Islet of Langerhans (tissue), 1 donor: ENCODE measurements around the gene ADAMTS2.
"Not testable (repeated sequence)": the region's sequence is repeated elsewhere in the genome, so short reads cannot be mapped to it uniquely, and the experiment has no call there.

Experiments used
- FAIRE-seq: peaks from one replicate; lab custom pipeline; 2011; peaks lifted over from hg19 to GRCh38; lab: Jason Lieb, UNC

The ADAMTS2 gene

GRCh38 chr5:179231309-179231708, 114.0 kb downstream of the ADAMTS2 start:
- FAIRE-seq, result no peak

- no peak for FAIRE-seq
Observed at GRCh38 chr5:179230061-179230461, 115.2 kb downstream of the ADAMTS2 start.

GRCh38 chr5:179229331-179229831, 115.9 kb downstream of the ADAMTS2 start:
- FAIRE-seq, result no peak

GRCh38 chr5:179228341-179229121, 116.7 kb downstream of the ADAMTS2 start:
- FAIRE-seq, result no peak

- no peak for FAIRE-seq
Observed at GRCh38 chr5:179227580-179228311, 117.5 kb downstream of the ADAMTS2 start.

- FAIRE-seq, result no peak
Observed at GRCh38 chr5:179227229-179227579, 118.1 kb downstream of the ADAMTS2 start.

GRCh38 chr5:179226696-179227095, 118.6 kb downstream of the ADAMTS2 start:
- no peak for FAIRE-seq

- no peak for FAIRE-seq
Observed at GRCh38 chr5:179225387-179225786, 119.9 kb downstream of the ADAMTS2 start.

GRCh38 chr5:179224741-179225140, 120.5 kb downstream of the ADAMTS2 start:
- FAIRE-seq, result no peak

GRCh38 chr5:179223961-179224360, 121.3 kb downstream of the ADAMTS2 start:
- FAIRE-seq, result no peak

GRCh38 chr5:179223528-179223927, 121.7 kb downstream of the ADAMTS2 start:
- no peak for FAIRE-seq

- FAIRE-seq, result no peak
Observed at GRCh38 chr5:179222246-179223017, 122.8 kb downstream of the ADAMTS2 start.

- no peak for FAIRE-seq
Observed at GRCh38 chr5:179221877-179222220, 123.4 kb downstream of the ADAMTS2 start.

GRCh38 chr5:179221196-179221876, 123.9 kb downstream of the ADAMTS2 start:
- FAIRE-seq, result no peak

GRCh38 chr5:179220716-179221115, 124.5 kb downstream of the ADAMTS2 start:
- FAIRE-seq, result no peak

GRCh38 chr5:179219661-179220620, 125.3 kb downstream of the ADAMTS2 start:
- FAIRE-seq, result no peak

- no peak for FAIRE-seq
Observed at GRCh38 chr5:179218943-179219330, 126.3 kb downstream of the ADAMTS2 start.

GRCh38 chr5:179217956-179218942, 127.0 kb downstream of the ADAMTS2 start:
- FAIRE-seq, result no peak

- FAIRE-seq, result no peak
Observed at GRCh38 chr5:179217356-179217755, 127.9 kb downstream of the ADAMTS2 start.

- not testable (repeated sequence) for FAIRE-seq
Observed at GRCh38 chr5:179216381-179216780, 128.9 kb downstream of the ADAMTS2 start.
